ENCODE data around the gene SLC35A5. TPM values are rescaled to one million over a fixed set of nuclear protein-coding genes. Genes with fewer than 3 reads are reported as not detected.

The SLC35A5 gene
- total and polyA plus RNA-seq, 2 of the 8 experiments (the other 6 are each of a cell fraction or from before 2014, with no cell fraction given): 36.5 to 38.6 TPM

GRCh38 chr3:112579232-112579631 is 17.4 kb downstream of the SLC35A5 start:
- H3K79me1 ChIP-seq (ENCODE audit: low read depth, low read length): no peaks in the 10 kb centered on the region
- no peak overlapping the region for H3K23ac ChIP-seq (ENCODE audit: insufficient read length)
- no peak overlapping the region for H3K4ac ChIP-seq (replicated peaks; ENCODE audit: insufficient read length, low read depth, low read length)
- H3K4me1 ChIP-seq (replicated peaks in 1 of 4; ENCODE audit: control insufficient read depth in 3 of 4, insufficient read depth in 4 of 4, low read length in 3 of 4): no peaks in the 10 kb centered on the region; a peak in 1 of 7 replicates
- H3K4me2 ChIP-seq (ENCODE audit: insufficient read depth in 1 of 2, low read depth in 2 of 2, low read length in 2 of 2): no peak overlapping the region
- no peaks in the 10 kb centered on the region for H3K9me3 ChIP-seq (ENCODE audit: insufficient read depth in 2 of 2, low read depth in 1 of 2, low read length in 1 of 2)
- no peak overlapping the region for H4K91ac ChIP-seq (replicated peaks; ENCODE audit: insufficient read length, low read length)
- no peaks in the 10 kb centered on the region for H3K79me2 ChIP-seq (ENCODE audit: control insufficient read depth in 1 of 2, insufficient read depth in 2 of 2, low read length in 2 of 2)
- no peak for FAIRE-seq
- H4K5ac ChIP-seq (ENCODE audit: insufficient read length, low read depth, low read length): no peak overlapping the region
- peaks cover 0 to 43% (median 5%) of the 10 kb centered on the region in 4 experiments; a peak in 4 of 8 replicates for H3K36me3 ChIP-seq (ENCODE audit: control insufficient read depth in 2 of 4, insufficient read depth in 4 of 4, low read length in 3 of 4)
- no peak overlapping the region for H3K56ac ChIP-seq (replicated peaks; ENCODE audit: insufficient read length, low read depth, low read length)
- POLR2A ChIA-PET (ENCODE audit: partially characterized antibody): interaction anchor here (0.8 to 1.6 kb wide), 3 partner anchors 16 to 62 kb away, joined by 3 read pairs; partner anchors contain the start of genes ATG3 and SLC35A5
- no peak overlapping the region for H2AFZ ChIP-seq (ENCODE audit: low read length)
- no peak overlapping the region for H2AK5ac ChIP-seq (ENCODE audit: low read depth, low read length)
- H2BK120ac ChIP-seq (replicated peaks; ENCODE audit: low read depth, low read length): no peak overlapping the region
- no peak overlapping the region for H3K4me3 ChIP-seq (ENCODE audit: extremely low read depth in 1 of 4, insufficient read depth in 2 of 4, low read depth in 3 of 4, low read length in 4 of 4)
- no peaks in the 10 kb centered on the region for H3K27me3 ChIP-seq (replicated peaks in 1 of 4; ENCODE audit: control insufficient read depth in 3 of 4, extremely low read depth in 1 of 4, insufficient read depth in 3 of 4, low read length in 3 of 4)
- H2BK12ac ChIP-seq (ENCODE audit: low read depth, low read length): no peak overlapping the region
- H2BK20ac ChIP-seq (ENCODE audit: low read length): no peak overlapping the region
- H3K18ac ChIP-seq (ENCODE audit: extremely low read depth, low read length): no peak overlapping the region
- H3K27ac ChIP-seq (ENCODE audit: low read depth, low read length): no peak overlapping the region
- no peak overlapping the region for H2BK15ac ChIP-seq (ENCODE audit: low read length)
- H4K8ac ChIP-seq (ENCODE audit: extremely low read depth, insufficient read depth, low read length): no peak overlapping the region
- WGBS, 2 experiments (ENCODE audit: extremely low coverage in 1 of 2, insufficient coverage in 1 of 2, insufficient read length in 1 of 2, insufficient replicate concordance in 2 of 2, low coverage in 1 of 2, low lambda C conversion rate in 2 of 2, missing lambda C conversion rate in 1 of 2): 92% methylated on average over 3 of the region's 3 CpGs; no CpG with 5 or more reads in 1 of the 2 experiments
- no peak overlapping the region for H3K9ac ChIP-seq (replicated peaks in 1 of 4; ENCODE audit: extremely low read depth in 1 of 4, low read depth in 3 of 4, low read length in 3 of 4)
- H3K23me2 ChIP-seq (ENCODE audit: low read depth, low read length): no peaks in the 10 kb centered on the region
- H2BK5ac ChIP-seq (ENCODE audit: low read depth, low read length): no peak overlapping the region
- no peak for DNase-seq (ENCODE audit: low read depth in 1 of 2, low spot score in 2 of 2)
- CTCF ChIA-PET (ENCODE audit: partially characterized antibody): interaction anchor here (0.8 to 2.3 kb wide), 8 partner anchors 35 to 401 kb away, joined by 3 to 8 read pairs (median 4); partner anchors contain the start of gene SLC9C1
- no peaks in the 10 kb centered on the region for H4K20me1 ChIP-seq (replicated peaks in 1 of 2; ENCODE audit: control insufficient read depth in 1 of 2, insufficient read depth in 2 of 2, low read length in 2 of 2)
- TF ChIP-seq BRCA1 (IDR thresholded peaks at IDR 0.05; ENCODE audit: low read depth, low read length): no peak
- no peak for TF ChIP-seq SP4 (IDR thresholded peaks at IDR 0.05; ENCODE audit: low read length)
- TF ChIP-seq SIN3A (conservative IDR thresholded peaks at IDR 0.05 in 1 of 2, IDR thresholded peaks at IDR 0.05 in 1 of 2; ENCODE audit: low read depth in 1 of 2, low read length in 2 of 2): no peak
- TF ChIP-seq CTCF (IDR thresholded peaks at IDR 0.05; ENCODE audit: control extremely low read depth in 1 of 3, insufficient read depth in 1 of 3, low read depth in 1 of 3, low read length in 3 of 3): no peak
- TF ChIP-seq POLR2A (IDR thresholded peaks at IDR 0.05; ENCODE audit: control extremely low read depth in 1 of 2, low read depth in 2 of 2, low read length in 2 of 2): no peak
- no peak for TF ChIP-seq RXRA (IDR thresholded peaks at IDR 0.05; ENCODE audit: insufficient read depth, low read depth, low read length)
- no peak for TF ChIP-seq NANOG (IDR thresholded peaks at IDR 0.05; ENCODE audit: insufficient read depth, low read depth, low read length, poor library complexity, severe bottlenecking)
- no peak for TF ChIP-seq POLR2AphosphoS5 (IDR thresholded peaks at IDR 0.05; ENCODE audit: low read depth, low read length)
- no peak for TF ChIP-seq KDM1A (IDR thresholded peaks at IDR 0.05; ENCODE audit: borderline replicate concordance, low read length)
- no peak for TF ChIP-seq HDAC2 (IDR thresholded peaks at IDR 0.05; ENCODE audit: borderline replicate concordance in 1 of 2, low read depth in 2 of 2, low read length in 2 of 2)
- H3K14ac ChIP-seq (ENCODE audit: insufficient read length): no peak overlapping the region
